ENCODE measurements around the gene ACR. TPM values are rescaled to one million over a fixed set of nuclear protein-coding genes. Genes with fewer than 3 reads are reported as not detected.

Gene ACR
- total RNA-seq, 1 donor = not detected

DNA sequence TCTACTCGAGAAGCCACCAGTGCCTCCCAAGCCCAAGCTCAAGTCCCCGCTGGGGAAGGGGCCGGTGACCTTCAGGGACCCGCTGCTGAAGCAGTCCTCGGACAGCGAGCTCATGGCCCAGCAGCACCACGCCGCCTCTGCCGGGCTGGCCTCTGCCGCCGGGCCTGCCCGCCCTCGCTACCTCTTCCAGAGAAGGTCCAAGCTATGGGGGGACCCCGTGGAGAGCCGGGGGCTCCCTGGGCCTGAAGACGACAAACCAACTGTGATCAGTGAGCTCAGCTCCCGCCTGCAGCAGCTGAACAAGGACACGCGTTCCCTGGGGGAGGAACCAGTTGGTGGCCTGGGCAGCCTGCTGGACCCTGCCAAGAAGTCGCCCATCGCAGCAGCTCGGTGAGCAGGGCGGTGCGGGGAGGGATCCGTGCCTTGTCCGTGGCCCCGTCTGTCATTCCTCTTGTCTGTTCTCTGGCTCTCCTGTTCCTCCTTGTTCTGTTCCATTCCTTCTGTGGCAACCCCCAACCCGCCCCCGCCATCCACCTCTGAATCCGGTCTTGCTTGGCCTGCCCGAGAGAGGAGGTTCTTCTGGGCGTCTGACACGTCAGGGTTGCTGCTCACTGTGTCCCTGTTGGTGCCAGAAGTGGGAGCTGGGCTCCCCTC is 15.8 kb upstream of the ACR start:
- no peak overlapping the region for H3K4me3 ChIP-seq (ENCODE audit: low read depth, low read length)
- no peak for DNase-seq (ENCODE audit: low read depth)
- TF ChIP-seq, protein P1, sequence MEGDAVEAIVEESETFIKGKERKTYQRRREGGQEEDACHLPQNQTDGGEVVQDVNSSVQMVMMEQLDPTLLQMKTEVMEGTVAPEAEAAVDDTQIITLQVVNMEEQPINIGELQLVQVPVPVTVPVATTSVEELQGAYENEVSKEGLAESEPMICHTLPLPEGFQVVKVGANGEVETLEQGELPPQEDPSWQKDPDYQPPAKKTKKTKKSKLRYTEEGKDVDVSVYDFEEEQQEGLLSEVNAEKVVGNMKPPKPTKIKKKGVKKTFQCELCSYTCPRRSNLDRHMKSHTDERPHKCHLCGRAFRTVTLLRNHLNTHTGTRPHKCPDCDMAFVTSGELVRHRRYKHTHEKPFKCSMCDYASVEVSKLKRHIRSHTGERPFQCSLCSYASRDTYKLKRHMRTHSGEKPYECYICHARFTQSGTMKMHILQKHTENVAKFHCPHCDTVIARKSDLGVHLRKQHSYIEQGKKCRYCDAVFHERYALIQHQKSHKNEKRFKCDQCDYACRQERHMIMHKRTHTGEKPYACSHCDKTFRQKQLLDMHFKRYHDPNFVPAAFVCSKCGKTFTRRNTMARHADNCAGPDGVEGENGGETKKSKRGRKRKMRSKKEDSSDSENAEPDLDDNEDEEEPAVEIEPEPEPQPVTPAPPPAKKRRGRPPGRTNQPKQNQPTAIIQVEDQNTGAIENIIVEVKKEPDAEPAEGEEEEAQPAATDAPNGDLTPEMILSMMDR (IDR thresholded peaks at IDR 0.05; ENCODE audit: insufficient read depth, low read depth, low read length) = no peak

- TF ChIP-seq, protein P1 (IDR thresholded peaks at IDR 0.05; ENCODE audit: insufficient read depth, low read depth, low read length) = no peak
- DNase-seq (ENCODE audit: low read depth) = no peak
- H3K4me3 ChIP-seq (ENCODE audit: low read depth, low read length) = no peak overlapping the region
Observed at GRCh38 chr22:50722716-50723428, 15.1 kb upstream of the ACR start.

DNA sequence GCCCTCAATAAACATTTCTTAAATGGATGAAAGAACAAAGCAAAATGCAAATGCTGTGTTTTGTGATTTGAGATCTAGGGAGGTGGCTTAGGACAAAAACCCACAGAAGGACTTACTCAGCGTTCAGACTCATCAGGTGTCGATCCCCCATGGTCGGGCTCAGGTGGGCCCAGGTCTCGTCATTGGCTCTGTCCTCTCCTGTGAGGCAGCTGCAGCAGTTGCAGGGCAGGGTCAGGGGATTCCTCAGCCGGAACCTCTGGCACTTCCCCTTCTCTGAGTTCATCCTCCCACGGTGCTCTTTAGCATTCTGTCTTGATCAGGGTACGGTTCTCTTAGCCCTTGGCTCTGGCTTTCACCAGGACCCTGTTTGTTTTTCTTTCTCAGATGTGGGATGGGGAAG is 14.0 kb upstream of the ACR start:
- H3K4me3 ChIP-seq (ENCODE audit: low read depth, low read length) = no peak overlapping the region
- TF ChIP-seq, protein P1 (IDR thresholded peaks at IDR 0.05; ENCODE audit: insufficient read depth, low read depth, low read length) = no peak
- no peak for DNase-seq (ENCODE audit: low read depth)

GRCh38 chr22:50724616-50725015 is 13.4 kb upstream of the ACR start:
- H3K4me3 ChIP-seq (ENCODE audit: low read depth, low read length) = no peak overlapping the region
- TF ChIP-seq, protein P1 (IDR thresholded peaks at IDR 0.05; ENCODE audit: insufficient read depth, low read depth, low read length) = no peak
- DNase-seq (ENCODE audit: low read depth) = no peak

DNA sequence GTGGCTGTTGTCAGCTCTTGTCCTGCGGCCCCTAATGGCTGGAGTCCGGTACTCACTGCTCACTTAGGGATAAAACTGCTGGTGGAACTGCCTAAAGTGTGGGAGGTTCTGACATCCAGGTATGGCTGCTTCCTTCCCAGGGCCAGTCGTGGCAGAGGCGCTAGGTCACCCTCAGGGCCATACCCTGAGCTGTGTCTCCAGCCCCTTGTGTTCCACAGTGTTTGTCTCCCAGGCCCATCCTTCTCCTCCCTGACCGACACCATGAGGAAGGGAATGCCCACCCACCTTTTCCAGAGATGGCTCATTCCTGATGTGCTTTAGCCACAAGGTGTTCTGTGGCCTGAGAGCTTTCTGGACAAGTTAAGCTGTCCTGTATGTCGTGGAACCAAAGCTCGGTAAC is 12.4 kb upstream of the ACR start:
- DNase-seq (ENCODE audit: low read depth) = no peak
- TF ChIP-seq, protein P1 (IDR thresholded peaks at IDR 0.05; ENCODE audit: insufficient read depth, low read depth, low read length) = no peak

GRCh38 chr22:50726643-50727340 is 11.2 kb upstream of the ACR start:
- DNase-seq (ENCODE audit: low read depth) = no peak
- TF ChIP-seq, protein P1 (IDR thresholded peaks at IDR 0.05; ENCODE audit: insufficient read depth, low read depth, low read length) = no peak

More for the DNA sequence above, 12.4 kb upstream of the ACR start:
- H3K4me3 ChIP-seq (ENCODE audit: low read depth, low read length) = no peak overlapping the region

More at GRCh38 chr22:50726643-50727340, 11.2 kb upstream of the ACR start:
- no peak overlapping the region for H3K4me3 ChIP-seq (ENCODE audit: low read depth, low read length)

Measured in fibroblast of villous mesenchyme (primary cell).